Measurements from ENCODE around the gene ARFGEF3. TPM values are rescaled to one million over a fixed set of nuclear protein-coding genes. Genes with fewer than 3 reads are reported as not detected.
A peak's percentile ranks its signal among the peaks of the same experiment; 100 is the strongest.

The ARFGEF3 gene
- total RNA-seq, 1 donor from 2014 or later = 40.1 TPM

DNA sequence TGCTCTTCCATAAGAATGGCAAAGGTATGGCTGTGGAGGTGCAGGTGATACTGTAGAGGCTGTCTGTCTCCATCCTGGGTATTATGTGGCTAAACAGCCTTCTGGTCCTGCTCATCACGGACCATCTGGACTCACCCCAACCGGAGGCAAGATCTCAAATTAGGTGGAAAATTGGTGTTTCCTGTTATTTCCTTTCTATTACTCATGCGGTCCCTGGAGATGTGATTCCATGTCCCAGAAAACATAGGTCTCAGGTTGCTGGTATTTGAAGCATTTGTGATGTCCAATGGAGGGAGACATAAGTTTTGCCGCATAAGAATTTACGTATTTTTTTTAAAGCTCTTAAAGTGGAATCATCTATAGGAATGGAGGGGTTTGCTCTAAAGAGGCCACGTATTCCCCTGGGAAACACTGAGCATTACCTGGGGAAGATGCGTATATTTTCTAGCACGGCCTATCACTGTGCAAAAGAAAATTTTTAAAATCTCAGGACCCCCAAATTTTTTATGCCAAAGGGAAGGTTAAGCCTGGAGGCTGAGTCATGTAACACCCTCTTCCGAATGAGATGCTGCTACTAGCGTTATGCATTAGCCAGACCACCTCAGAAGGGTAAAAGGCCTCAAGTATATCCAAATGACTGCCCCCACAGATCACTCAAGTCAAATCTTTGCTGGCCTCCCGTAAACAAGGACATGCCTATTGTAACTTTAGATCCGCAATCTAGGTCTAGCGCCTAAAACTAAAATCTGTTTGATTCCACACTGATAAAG, 78.9 kb downstream of the ARFGEF3 start:
- no peak for DNase-seq (ENCODE audit: low spot score)

DNA sequence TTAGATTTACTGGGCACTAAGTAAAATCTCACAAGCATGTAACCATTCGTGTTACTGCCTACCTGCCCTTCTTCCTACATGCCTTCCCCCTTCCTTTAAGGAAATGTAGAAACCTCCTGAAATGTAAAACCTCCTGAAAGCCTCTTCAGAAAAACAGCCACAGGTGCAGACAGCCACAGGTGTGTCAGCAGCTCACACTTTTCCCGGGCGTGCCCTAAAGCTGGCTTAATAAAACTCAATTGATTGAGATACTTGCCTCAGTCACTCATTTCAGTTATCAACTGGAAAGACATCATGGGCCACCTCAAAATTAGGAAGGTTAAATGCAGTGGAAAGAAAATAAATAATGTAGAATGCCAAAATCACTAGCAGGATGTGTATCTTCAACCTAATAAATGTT, 79.6 kb downstream of the ARFGEF3 start:
- no peak for DNase-seq (ENCODE audit: low spot score)

- no peak for DNase-seq (ENCODE audit: low spot score)
Measured at GRCh38 chr6:138241934-138242333, 80.2 kb downstream of the ARFGEF3 start.

- no peak for DNase-seq (ENCODE audit: low spot score)
Measured at GRCh38 chr6:138242987-138243592, 81.4 kb downstream of the ARFGEF3 start.

- DNase-seq (ENCODE audit: low spot score) = no peak
Measured at GRCh38 chr6:138245751-138246150, 84.0 kb downstream of the ARFGEF3 start.

DNA sequence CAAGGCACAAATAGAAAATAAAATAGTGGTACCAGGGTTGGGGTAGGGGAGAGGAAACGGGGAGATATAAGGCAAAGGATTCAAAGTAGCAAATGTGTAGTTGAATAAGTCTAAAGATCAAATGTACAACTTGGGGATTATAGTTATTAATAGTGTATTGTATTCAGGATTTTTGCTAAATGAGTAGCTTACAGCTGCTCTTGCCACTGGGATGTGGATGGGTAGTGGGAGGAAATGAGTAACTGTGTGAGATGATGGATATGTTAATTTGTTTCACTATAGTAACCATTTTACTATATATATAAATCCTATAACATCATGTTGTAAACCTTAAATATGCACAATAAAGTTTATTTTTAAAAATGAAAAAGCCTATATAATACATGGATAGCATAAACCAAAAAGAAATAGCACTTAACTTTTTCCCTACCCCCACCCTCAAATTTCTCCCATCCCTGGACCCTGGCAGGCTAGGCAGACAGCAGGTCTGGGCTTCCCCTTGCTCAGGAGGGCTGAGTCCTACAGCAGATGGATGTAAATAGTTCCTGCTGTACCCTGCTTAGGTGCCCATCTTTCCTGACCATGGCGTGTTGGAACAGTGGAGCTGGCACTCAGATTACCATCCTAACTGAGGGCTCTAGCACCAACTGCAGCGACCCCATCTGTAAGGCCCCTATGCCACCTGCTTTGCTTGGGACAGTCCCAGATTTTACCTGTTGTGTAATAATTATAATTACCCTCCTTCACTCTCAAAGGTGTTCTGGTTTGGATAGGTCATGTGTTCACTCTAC, 85.1 kb downstream of the ARFGEF3 start:
- DNase-seq (ENCODE audit: low spot score) = no peak

GRCh38 chr6:138248011-138248410, 86.3 kb downstream of the ARFGEF3 start:
- no peak for DNase-seq (ENCODE audit: low spot score)

GRCh38 chr6:138248878-138249277, 87.1 kb downstream of the ARFGEF3 start:
- no peak for DNase-seq (ENCODE audit: low spot score)

DNA sequence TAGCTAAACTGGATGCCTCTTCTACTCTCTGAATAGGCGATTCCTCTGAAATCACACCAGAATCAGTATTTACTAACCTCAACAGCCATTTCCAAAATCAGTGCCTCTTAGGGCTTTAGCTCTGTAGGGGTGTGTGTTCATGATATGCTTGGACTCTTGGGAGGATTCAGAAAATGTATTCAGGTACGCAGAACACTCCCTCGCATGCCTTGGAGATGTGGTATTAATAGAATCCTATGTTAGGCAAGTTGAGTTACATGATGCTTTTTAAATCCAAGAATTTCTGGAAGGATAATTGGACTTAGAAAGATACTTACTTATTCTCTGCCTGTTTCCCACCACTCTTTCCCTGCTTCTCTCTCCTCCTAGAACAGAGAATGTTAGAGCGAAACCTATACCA, 88.3 kb downstream of the ARFGEF3 start:
- no peak for DNase-seq (ENCODE audit: low spot score)

GRCh38 chr6:138250513-138251247, 88.9 kb downstream of the ARFGEF3 start:
- DNase-seq (ENCODE audit: low spot score) = peak; percentile 61

DNA sequence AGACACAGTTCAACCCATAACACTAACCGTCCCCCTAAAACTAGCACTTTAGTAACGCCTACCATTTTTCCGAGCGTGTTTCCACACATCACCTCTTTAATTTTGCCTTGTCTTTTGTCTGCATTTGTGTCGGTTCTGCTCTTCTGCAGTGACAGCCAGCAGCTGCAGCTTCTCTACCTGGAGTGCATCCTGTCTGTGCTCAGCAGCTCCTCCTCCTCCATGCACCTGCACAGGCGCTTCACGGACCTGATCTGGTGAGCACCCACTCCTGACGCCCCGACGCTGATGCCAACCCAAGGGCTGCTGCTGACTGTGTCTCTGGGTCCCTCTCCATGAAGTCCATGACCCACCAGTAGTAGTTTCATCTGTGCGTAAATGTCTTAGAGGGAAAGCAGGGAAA, 92.0 kb downstream of the ARFGEF3 start:
- DNase-seq (ENCODE audit: low spot score) = no peak

DNA sequence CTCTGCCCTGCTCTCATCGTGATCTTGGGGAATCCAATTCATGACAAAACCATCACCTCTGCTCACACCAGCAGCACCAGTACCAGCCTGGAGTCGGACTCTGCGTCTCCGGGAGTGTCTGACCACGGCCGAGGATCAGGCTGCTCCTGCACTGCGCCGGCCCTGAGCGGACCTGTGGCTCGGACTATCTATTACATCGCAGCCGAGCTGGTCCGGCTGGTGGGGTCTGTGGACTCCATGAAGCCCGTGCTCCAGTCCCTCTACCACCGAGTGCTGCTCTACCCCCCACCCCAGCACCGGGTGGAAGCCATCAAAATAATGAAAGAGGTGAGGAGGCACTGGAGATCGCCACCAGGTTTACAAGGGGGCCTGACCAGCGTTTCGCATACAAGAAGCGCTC, 93.7 kb downstream of the ARFGEF3 start:
- DNase-seq (ENCODE audit: low spot score) = no peak

- DNase-seq (ENCODE audit: low spot score) = no peak
Measured at GRCh38 chr6:138257638-138258040, 95.9 kb downstream of the ARFGEF3 start.

GRCh38 chr6:138258197-138258596, 96.5 kb downstream of the ARFGEF3 start:
- DNase-seq (ENCODE audit: low spot score) = no peak

GRCh38 chr6:138258991-138259390, 97.3 kb downstream of the ARFGEF3 start:
- no peak for DNase-seq (ENCODE audit: low spot score)

DNA sequence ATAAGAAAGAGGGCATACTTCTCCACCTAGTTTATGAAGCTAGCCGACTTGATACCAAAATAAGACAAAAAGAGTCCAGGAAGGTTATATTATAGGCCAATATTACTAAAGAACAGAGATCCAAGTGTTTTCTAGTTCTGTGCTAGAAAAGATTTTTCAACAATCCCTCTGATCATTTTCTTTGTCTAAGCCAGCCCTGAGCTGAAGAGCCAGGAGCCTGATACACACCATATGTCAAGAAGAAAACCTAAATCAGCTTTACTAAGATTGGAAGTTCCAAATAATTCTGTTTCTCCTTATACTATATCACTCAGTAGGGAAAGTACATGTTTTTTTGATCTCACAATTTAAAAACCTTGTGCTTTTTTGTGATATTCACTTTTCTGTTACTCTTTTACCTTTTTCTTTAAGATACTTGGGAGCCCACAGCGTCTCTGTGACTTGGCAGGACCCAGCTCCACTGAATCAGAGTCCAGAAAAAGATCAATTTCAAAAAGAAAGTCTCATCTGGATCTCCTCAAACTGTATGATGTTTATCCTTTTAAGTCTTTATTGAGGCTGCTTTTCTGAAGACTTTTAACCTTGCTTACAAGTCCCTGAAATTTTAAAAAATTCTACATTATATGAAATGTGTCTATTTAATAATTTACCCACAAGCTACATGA, 99.5 kb downstream of the ARFGEF3 start:
- no peak for DNase-seq (ENCODE audit: low spot score)

- DNase-seq (ENCODE audit: low spot score) = no peak
Measured at GRCh38 chr6:138263963-138264362, 102.2 kb downstream of the ARFGEF3 start.

DNA sequence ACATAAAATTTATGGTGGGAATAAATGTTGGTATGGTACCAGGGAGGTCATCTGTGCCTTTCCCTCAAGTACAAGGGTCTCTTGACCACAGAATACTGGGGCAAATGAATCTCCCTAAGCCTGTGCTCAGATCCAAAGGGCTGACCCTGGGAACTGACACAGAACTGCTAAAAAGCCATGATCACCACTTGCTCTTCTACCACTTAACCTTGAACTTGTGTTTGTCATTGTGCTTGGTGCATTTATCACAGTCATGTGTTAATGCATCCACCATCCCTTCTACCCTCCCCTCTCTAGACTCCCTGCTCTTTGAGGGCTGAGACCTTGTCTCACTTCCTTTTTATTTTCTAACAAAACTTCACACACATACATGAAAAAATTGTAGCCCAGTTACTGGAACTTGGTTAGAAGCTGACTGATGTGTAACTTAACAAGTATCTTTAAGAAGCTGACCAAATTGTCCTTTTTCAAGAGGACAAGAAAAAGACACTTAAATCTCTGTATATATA, 102.7 kb downstream of the ARFGEF3 start:
- DNase-seq (ENCODE audit: low spot score) = no peak

- no peak for DNase-seq (ENCODE audit: low spot score)
Measured at GRCh38 chr6:138266095-138266494, 104.4 kb downstream of the ARFGEF3 start.

GRCh38 chr6:138267971-138268895, 106.5 kb downstream of the ARFGEF3 start:
- no peak for DNase-seq (ENCODE audit: low spot score)

Data from ureter (tissue), 1 donor.